NCI-H1694 (cell line): ENCODE measurements around the gene SPP1.
"Not testable (repeated sequence)": the region's sequence is repeated elsewhere in the genome, so short reads cannot be mapped to it uniquely, and the experiment has no call there.

Experiments
- DNase-seq: peaks from one replicate; lab custom pipeline; 2025; lab: John Stamatoyannopoulos, UW

Gene SPP1

GRCh38 chr4:88025868-88026661, 50.6 kb downstream of the SPP1 start:
- DNase-seq, result not testable (repeated sequence)

- DNase-seq, result no peak
Observed at GRCh38 chr4:88027611-88028608, 52.4 kb downstream of the SPP1 start.

GRCh38 chr4:88028946-88029345, 53.4 kb downstream of the SPP1 start:
- no peak for DNase-seq

GRCh38 chr4:88029556-88029955, 54.0 kb downstream of the SPP1 start:
- DNase-seq, result no peak

- DNase-seq, result no peak
Observed at GRCh38 chr4:88030565-88031310, 55.2 kb downstream of the SPP1 start.
